H1 (cell line): Measurements from ENCODE around the gene ME3. TPM values are rescaled to one million over a fixed set of nuclear protein-coding genes. Genes with fewer than 3 reads are reported as not detected.

ENCODE experiments used
- CTCF ChIA-PET: fragments of 300-600 bp; sonication (Branson Sonifier 250); formaldehyde crosslinking; loops from one replicate; lab custom pipeline; 2021; ENCODE audit not compliant: partially characterized antibody; lab: Charles Lee
- POLR2A ChIA-PET: fragments of 300-600 bp; sonication (Branson Sonifier 250); formaldehyde crosslinking; loops from one replicate; lab custom pipeline; 2021; ENCODE audit warnings: inconsistent platforms; ENCODE audit not compliant: partially characterized antibody; lab: Charles Lee
- DNase-seq, 2 experiments: peaks; one replicate each; pipeline versions ENCODE4 v3.0.0 to v3.0.0-alpha.2; 2010 to 2022; ENCODE audit warnings: low spot score in 2 of 2, low read depth in 1 of 2, mixed read lengths in 1 of 2
- FAIRE-seq: peaks from 2 replicates; lab custom pipeline; 2011; peaks lifted over from hg19 to GRCh38; lab: Jason Lieb, UNC
- H2AFZ ChIP-seq: 2 replicates; pipeline ENCODE4 v1.8.1; 2012; ENCODE audit warnings: low read length, inconsistent platforms
- H2AK5ac ChIP-seq: 2 replicates; pipeline ENCODE4 v1.6.1; 2013; ENCODE audit warnings: low read depth, low read length
- H2BK120ac ChIP-seq: replicated peaks from 2 replicates; pipeline ENCODE3; 2013; ENCODE audit warnings: low read depth, low read length, inconsistent platforms
- H2BK12ac ChIP-seq: 2 replicates; pipeline ENCODE4 v1.6.1; 2013; ENCODE audit warnings: low read depth, low read length
- H2BK15ac ChIP-seq: 2 replicates; pipeline ENCODE4 v1.6.1; 2013; ENCODE audit warnings: low read length
- H2BK20ac ChIP-seq: 2 replicates; pipeline ENCODE4 v1.6.1; 2013; ENCODE audit warnings: low read length
- H2BK5ac ChIP-seq: 2 replicates; pipeline ENCODE4 v1.6.1; 2013; ENCODE audit warnings: low read depth, low read length
- H3K14ac ChIP-seq: 2 replicates; pipeline ENCODE4 v1.6.1; 2013; ENCODE audit warnings: inconsistent platforms; ENCODE audit not compliant: insufficient read length
- H3K18ac ChIP-seq: 2 replicates; pipeline ENCODE4 v1.6.1; 2013; ENCODE audit warnings: low read length; ENCODE audit errors: extremely low read depth
- H3K23ac ChIP-seq: 2 replicates; pipeline ENCODE4 v1.6.1; 2013; ENCODE audit warnings: inconsistent platforms; ENCODE audit not compliant: insufficient read length
- H3K23me2 ChIP-seq: 2 replicates; pipeline ENCODE4 v1.6.1; 2013; ENCODE audit warnings: low read depth, low read length
- H3K27ac ChIP-seq: 2 replicates; pipeline ENCODE4 v1.6.1; 2011; ENCODE audit warnings: low read depth, low read length, inconsistent platforms
- H3K27me3 ChIP-seq, 4 experiments: replicated peaks in 1 of 4; 1 replicate in 1 of 4; 2 replicates in 3 of 4; pipeline versions ENCODE4 v1.6.1 to v1.8.1; 2011 to 2013; ENCODE audit warnings: low read length in 3 of 4, mild to moderate bottlenecking in 3 of 4, inconsistent platforms in 2 of 4, mixed read lengths in 2 of 4, moderate library complexity in 1 of 4; ENCODE audit not compliant: control insufficient read depth in 3 of 4, insufficient read depth in 3 of 4; ENCODE audit errors: extremely low read depth in 1 of 4
- H3K36me3 ChIP-seq, 4 experiments: 2 replicates each; pipeline versions ENCODE4 v1.6.1 to v1.8.1; 2011 to 2013; ENCODE audit warnings: mild to moderate bottlenecking in 4 of 4, low read length in 3 of 4, moderate library complexity in 2 of 4, control low read depth in 1 of 4, inconsistent platforms in 1 of 4; ENCODE audit not compliant: insufficient read depth in 4 of 4, control insufficient read depth in 2 of 4
- H3K4ac ChIP-seq: replicated peaks from 2 replicates; pipeline ENCODE3; 2013; ENCODE audit warnings: low read length, low read depth, mixed read lengths, inconsistent platforms; ENCODE audit not compliant: insufficient read length
- H3K4me1 ChIP-seq, 4 experiments: replicated peaks in 1 of 4; 1 replicate in 1 of 4; 2 replicates in 3 of 4; pipeline versions ENCODE4 v1.6.1 to v1.8.1; 2011 to 2013; ENCODE audit warnings: low read length in 3 of 4, inconsistent platforms in 2 of 4, mixed read lengths in 1 of 4; ENCODE audit not compliant: insufficient read depth in 4 of 4, control insufficient read depth in 3 of 4
- H3K4me2 ChIP-seq, 2 experiments: 2 replicates each; pipeline versions ENCODE4 v1.6.1 to v1.8.1; 2011 to 2013; ENCODE audit warnings: low read depth in 2 of 2, low read length in 2 of 2, control low read depth in 1 of 2, inconsistent platforms in 1 of 2, mild to moderate bottlenecking in 1 of 2; ENCODE audit not compliant: insufficient read depth in 1 of 2
- H3K4me3 ChIP-seq, 4 experiments: fragments of 200-600, 300-600 bp in 1 of 4; sonication (generic), shearing (Covaris generic), sonication (Bioruptor Twin) in 1 of 4; 2 replicates each; pipeline versions ENCODE4 v1.5.1 to v1.8.1; 2011 to 2016; ENCODE audit warnings: low read length in 4 of 4, low read depth in 3 of 4, control low read depth in 2 of 4, inconsistent platforms in 2 of 4, mild to moderate bottlenecking in 2 of 4, mixed read lengths in 1 of 4, moderate library complexity in 1 of 4; ENCODE audit not compliant: insufficient read depth in 2 of 4; ENCODE audit errors: extremely low read depth in 1 of 4
- H3K56ac ChIP-seq: replicated peaks from 2 replicates; pipeline ENCODE3; 2013; ENCODE audit warnings: low read depth, mild to moderate bottlenecking, mixed read lengths, low read length, inconsistent platforms; ENCODE audit not compliant: insufficient read length
- H3K79me1 ChIP-seq: 2 replicates; pipeline ENCODE4 v1.6.1; 2013; ENCODE audit warnings: low read depth, low read length, control low read depth
- H3K79me2 ChIP-seq, 2 experiments: 2 replicates each; pipeline versions ENCODE4 v1.6.1 to v1.8.1; 2012 to 2013; ENCODE audit warnings: low read length in 2 of 2, mild to moderate bottlenecking in 2 of 2, inconsistent platforms in 1 of 2; ENCODE audit not compliant: insufficient read depth in 2 of 2, control insufficient read depth in 1 of 2
- H3K9ac ChIP-seq, 4 experiments: replicated peaks in 1 of 4; 1 replicate in 1 of 4; 2 replicates in 3 of 4; pipeline versions ENCODE4 v1.6.1 to v1.8.1; 2011 to 2013; ENCODE audit warnings: low read depth in 3 of 4, low read length in 3 of 4, control low read depth in 2 of 4, mild to moderate bottlenecking in 2 of 4, moderate library complexity in 2 of 4, inconsistent platforms in 1 of 4; ENCODE audit errors: extremely low read depth in 1 of 4
- H3K9me3 ChIP-seq, 2 experiments: 2 replicates each; pipeline versions ENCODE4 v1.6.1 to v1.8.1; 2012 to 2013; ENCODE audit warnings: mild to moderate bottlenecking in 2 of 2, moderate library complexity in 2 of 2, control low read depth in 1 of 2, inconsistent platforms in 1 of 2, low read depth in 1 of 2, low read length in 1 of 2, mixed read lengths in 1 of 2; ENCODE audit not compliant: insufficient read depth in 2 of 2
- H4K20me1 ChIP-seq, 2 experiments: replicated peaks in 1 of 2; 2 replicates each; pipeline versions ENCODE3 to v1.8.1; 2011 to 2013; ENCODE audit warnings: inconsistent platforms in 2 of 2, low read length in 2 of 2, mild to moderate bottlenecking in 1 of 2; ENCODE audit not compliant: insufficient read depth in 2 of 2, control insufficient read depth in 1 of 2
- H4K5ac ChIP-seq: 2 replicates; pipeline ENCODE4 v1.6.1; 2013; ENCODE audit warnings: low read length, low read depth, mixed read lengths, inconsistent platforms; ENCODE audit not compliant: insufficient read length
- H4K8ac ChIP-seq: 2 replicates; pipeline ENCODE4 v1.8.0; 2013; ENCODE audit warnings: mild to moderate bottlenecking, moderate library complexity, low read length, inconsistent platforms; ENCODE audit not compliant: insufficient read depth; ENCODE audit errors: extremely low read depth
- H4K91ac ChIP-seq: replicated peaks from 2 replicates; pipeline ENCODE3; 2013; ENCODE audit warnings: low read length, mixed read lengths, inconsistent platforms; ENCODE audit not compliant: insufficient read length
- ASH2L ChIP-seq: fragments of 200-600, 300-600 bp; sonication (generic); IDR thresholded peaks from one replicate; pipeline ENCODE4 v1.7.1; 2017; ENCODE audit warnings: low read length
- CHD2 ChIP-seq: IDR thresholded peaks from 2 replicates; pipeline ENCODE4 v1.6.1; 2012; ENCODE audit warnings: low read length, improper control_type of control experiment
- EP300 ChIP-seq, 2 experiments: IDR thresholded peaks; 1 replicate in 1 of 2; 2 replicates in 1 of 2; pipeline ENCODE4 v1.6.1; 2011 to 2012; ENCODE audit warnings: low read depth in 2 of 2, low read length in 2 of 2, mild to moderate bottlenecking in 2 of 2, borderline replicate concordance in 1 of 2, inconsistent platforms in 1 of 2, moderate library complexity in 1 of 2
- EZH2 ChIP-seq: fragments of 200-600 bp; sonication (generic); IDR thresholded peaks from 2 replicates; pipeline ENCODE4 v1.7.1; 2012; ENCODE audit warnings: low read depth, mild to moderate bottlenecking, moderate library complexity, low read length, inconsistent platforms; ENCODE audit not compliant: severe bottlenecking
- KDM1A ChIP-seq: fragments of 200-600, 300-600 bp; sonication (generic); IDR thresholded peaks from 2 replicates; pipeline ENCODE4 v1.7.1; 2016; ENCODE audit warnings: mild to moderate bottlenecking, low read length, borderline replicate concordance
- RXRA ChIP-seq: IDR thresholded peaks from 2 replicates; pipeline ENCODE4 v1.6.1; 2011; ENCODE audit warnings: low read depth, mild to moderate bottlenecking, low read length, moderate library complexity; ENCODE audit not compliant: insufficient read depth
- TAF1 ChIP-seq: IDR thresholded peaks from 2 replicates; pipeline ENCODE4 v1.6.1; 2011; ENCODE audit warnings: mild to moderate bottlenecking, low read depth, low read length
- TBP ChIP-seq: IDR thresholded peaks from 2 replicates; pipeline ENCODE4 v1.6.1; 2011; ENCODE audit warnings: low read depth, low read length, improper control_type of control experiment
- TCF12 ChIP-seq: IDR thresholded peaks from 2 replicates; pipeline ENCODE4 v1.6.1; 2011; ENCODE audit warnings: low read depth, mild to moderate bottlenecking, low read length
- TEAD4 ChIP-seq: IDR thresholded peaks from 2 replicates; pipeline ENCODE4 v1.6.1; 2012; ENCODE audit warnings: low read depth, low read length, inconsistent platforms, mixed read lengths
- ZNF274 ChIP-seq: IDR thresholded peaks from 2 replicates; pipeline ENCODE4 v1.7.0; 2012; ENCODE audit warnings: low read length, borderline replicate concordance; ENCODE audit errors: extremely low read depth
- WGBS, 2 experiments: shearing (Covaris generic) in 1 of 2; methylation state at CpG; one replicate each; pipeline versions ENCODE4 v1.1.6 to v1.1.7; 2013 to 2015; ENCODE audit warnings: low lambda C conversion rate in 2 of 2, mixed read lengths in 2 of 2, inconsistent platforms in 1 of 2, low coverage in 1 of 2, missing lambda C conversion rate in 1 of 2; ENCODE audit not compliant: insufficient replicate concordance in 2 of 2, insufficient coverage in 1 of 2, insufficient read length in 1 of 2; ENCODE audit errors: extremely low coverage in 1 of 2, missing lambda C conversion rate in 1 of 2; 5-methylcytosine and 5-hydroxymethylcytosine counted together
- polyA plus RNA-seq, 7 experiments: library from polyadenylated mRNA; depleted of rRNA in 3 of 7; stranded (reverse) in 5 of 7; unstranded in 2 of 7; fragments of >200 nt in 5 of 7; fragments of 200-250 nt in 2 of 7; gene quantifications; 1 replicate in 5 of 7; 2 replicates in 1 of 7; 4 replicates in 1 of 7; pipeline versions ENCODE4 v1.2.1 to v1.2.3, GENCODE V29; 2011 to 2013; ENCODE audit warnings: missing spikeins in 2 of 7, mixed read lengths in 2 of 7
- total RNA-seq: library from RNA; stranded (reverse); fragmentation: NEBNext Ultra II Directional; extraction: Animal tissue kit (Norgen Biotek cat#: 25700); gene quantifications from 2 replicates; pipeline ENCODE4 v1.2.1, GENCODE V29; 2021
- TF ChIP-seq, protein P1 (sequence below): IDR thresholded peaks from 2 replicates; pipeline ENCODE4 v1.6.1; 2011; ENCODE audit warnings: low read depth, mild to moderate bottlenecking, low read length; ENCODE audit not compliant: insufficient read depth

The ME3 gene
- total and polyA plus RNA-seq, 2 of the 8 experiments (the other 6 are each of a cell fraction or from before 2014, with no cell fraction given), result 1.5 to 2.8 TPM

DNA sequence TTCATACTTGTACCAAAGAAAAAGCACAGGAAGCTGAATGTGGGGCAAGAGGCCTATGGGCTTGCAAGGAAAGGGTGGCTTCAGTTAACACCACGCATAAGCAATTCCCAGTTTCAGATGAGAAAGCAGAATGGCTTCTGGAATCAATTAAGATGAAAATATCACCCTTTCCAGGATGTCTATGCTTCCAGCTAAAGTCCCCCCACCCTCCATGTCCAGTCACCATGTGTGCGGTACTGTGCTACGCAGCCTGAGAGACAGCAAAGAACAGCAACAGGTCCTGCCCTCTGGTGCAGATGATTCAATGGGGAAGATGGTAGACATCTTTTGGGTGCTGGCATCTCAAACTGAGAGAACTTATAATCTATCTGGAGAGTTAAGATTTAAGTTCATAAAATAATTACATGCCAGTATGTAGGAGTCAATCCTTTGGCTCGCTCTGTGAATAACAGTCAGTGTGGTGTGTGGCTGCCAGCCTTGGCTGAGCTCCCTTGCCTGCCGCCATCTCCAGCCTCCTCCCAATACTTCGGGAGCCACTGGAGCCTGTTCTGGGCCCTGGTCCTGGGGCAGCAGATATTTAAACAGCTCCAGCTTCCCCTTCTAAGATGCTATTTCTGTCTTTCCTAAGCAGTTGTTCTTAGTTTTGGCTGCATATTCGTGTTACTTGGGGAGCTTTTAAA lies 44.5 kb downstream of the ME3 start:
- no peaks in the 10 kb centered on the region for H3K27me3 ChIP-seq
- H3K79me2 ChIP-seq, result no peaks in the 10 kb centered on the region
- no peak overlapping the region for H3K18ac ChIP-seq
- TF ChIP-seq RXRA (no peak), CHD2 (no peak), EZH2 (no peak), ASH2L (no peak), TCF12 (no peak), TAF1 (no peak), EP300 (IDR thresholded peaks at IDR 0.05; ENCODE audit: borderline replicate concordance in 1 of 2, low read depth in 2 of 2, low read length in 2 of 2) (no peak), TEAD4 (no peak), KDM1A (no peak), TBP (no peak), ZNF274 (no peak)
- TF ChIP-seq, protein P1, sequence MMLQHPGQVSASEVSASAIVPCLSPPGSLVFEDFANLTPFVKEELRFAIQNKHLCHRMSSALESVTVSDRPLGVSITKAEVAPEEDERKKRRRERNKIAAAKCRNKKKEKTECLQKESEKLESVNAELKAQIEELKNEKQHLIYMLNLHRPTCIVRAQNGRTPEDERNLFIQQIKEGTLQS, result no peak
- TF ChIP-seq, all 59 proteins: peak for 0
- Histone ChIP-seq H3K4me3 (no peak overlapping the region), H3K27ac (no peak overlapping the region), H2BK5ac (no peak overlapping the region), H3K14ac (no peak overlapping the region), H2BK120ac (no peak overlapping the region), H4K8ac (no peak overlapping the region), H4K91ac (no peak overlapping the region), H3K4ac (no peak overlapping the region), H3K9me3 (no peaks in the 10 kb centered on the region), H3K4me1 (no peaks in the 10 kb centered on the region; a peak in 1 of 7 replicates), H3K4me2 (no peak overlapping the region), H3K23ac (no peak overlapping the region), H3K9ac (no peak overlapping the region), H2BK20ac (no peak overlapping the region), H2AK5ac (no peak overlapping the region), H2BK12ac (no peak overlapping the region), H3K56ac (no peak overlapping the region), H2AFZ (no peak overlapping the region), H2BK15ac (no peak overlapping the region), H3K23me2 (no peaks in the 10 kb centered on the region; the same call in 1 of the 2 replicates), H4K20me1 (no peaks in the 10 kb centered on the region), H3K79me1 (no peaks in the 10 kb centered on the region), H4K5ac (no peak overlapping the region), H3K36me3 (no peaks in the 10 kb centered on the region)
- 90% methylated on average over 7 of the region's 7 CpGs; no CpG with 5 or more reads in 1 of the 2 experiments for WGBS, 2 experiments
- no peak for FAIRE-seq
- ChIA-PET POLR2A (no interaction called here), CTCF (interaction anchor here (0.9 to 3.7 kb wide), 5 partner anchors 11 to 109 kb away, joined by 3 to 22 read pairs (median 4); no protein-coding TSS in a partner anchor)
- no peak for DNase-seq
